GM12865 (cell line): ENCODE data around the gene ACOT13.
A peak's percentile ranks its signal among the peaks of the same experiment; 100 is the strongest.
"Not testable (repeated sequence)": the region's sequence is repeated elsewhere in the genome, so short reads cannot be mapped to it uniquely, and the experiment has no call there.

Experiments used
- DNase-seq: peaks from one replicate; pipeline ENCODE4 v3.0.0; 2010; ENCODE audit warnings: low read depth
- H3K4me3 ChIP-seq: 2 replicates; pipeline ENCODE4 v1.5.1; 2011; ENCODE audit warnings: mild to moderate bottlenecking, low read depth, low read length, control low read depth
- TF ChIP-seq, protein P1 (sequence below): IDR thresholded peaks from 2 replicates; pipeline ENCODE4 v1.5.1; 2011; ENCODE audit warnings: low read length, control low read depth, low read depth, inconsistent platforms; ENCODE audit not compliant: insufficient read depth; ENCODE audit errors: missing control alignments

ACOT13 gene

DNA sequence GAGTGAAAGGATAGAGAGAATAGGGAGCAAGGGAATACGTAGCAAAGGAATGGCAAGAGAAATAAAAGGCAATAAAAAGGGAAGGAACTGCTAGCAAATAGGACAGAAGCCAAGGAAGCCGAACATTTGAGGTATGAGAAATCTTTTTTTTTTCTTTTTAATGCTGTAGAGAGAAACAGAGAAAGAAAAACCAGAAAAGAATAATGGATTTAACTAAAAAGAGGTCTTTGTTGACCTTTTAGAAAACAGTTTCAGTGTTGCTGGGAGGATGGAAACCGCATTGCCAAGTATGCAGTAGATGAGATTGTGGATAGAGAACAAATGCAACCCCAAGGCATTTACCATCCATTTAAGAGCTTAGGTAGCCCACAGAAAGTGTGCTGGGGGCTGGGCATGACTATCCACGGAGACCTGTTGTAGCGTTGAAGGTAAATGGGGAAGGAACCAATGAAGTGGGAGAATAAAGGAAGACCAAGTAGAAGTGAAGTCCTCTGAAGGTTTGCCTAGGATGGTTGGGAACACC lies 75.4 kb downstream of the ACOT13 start:
- TF ChIP-seq, protein P1, sequence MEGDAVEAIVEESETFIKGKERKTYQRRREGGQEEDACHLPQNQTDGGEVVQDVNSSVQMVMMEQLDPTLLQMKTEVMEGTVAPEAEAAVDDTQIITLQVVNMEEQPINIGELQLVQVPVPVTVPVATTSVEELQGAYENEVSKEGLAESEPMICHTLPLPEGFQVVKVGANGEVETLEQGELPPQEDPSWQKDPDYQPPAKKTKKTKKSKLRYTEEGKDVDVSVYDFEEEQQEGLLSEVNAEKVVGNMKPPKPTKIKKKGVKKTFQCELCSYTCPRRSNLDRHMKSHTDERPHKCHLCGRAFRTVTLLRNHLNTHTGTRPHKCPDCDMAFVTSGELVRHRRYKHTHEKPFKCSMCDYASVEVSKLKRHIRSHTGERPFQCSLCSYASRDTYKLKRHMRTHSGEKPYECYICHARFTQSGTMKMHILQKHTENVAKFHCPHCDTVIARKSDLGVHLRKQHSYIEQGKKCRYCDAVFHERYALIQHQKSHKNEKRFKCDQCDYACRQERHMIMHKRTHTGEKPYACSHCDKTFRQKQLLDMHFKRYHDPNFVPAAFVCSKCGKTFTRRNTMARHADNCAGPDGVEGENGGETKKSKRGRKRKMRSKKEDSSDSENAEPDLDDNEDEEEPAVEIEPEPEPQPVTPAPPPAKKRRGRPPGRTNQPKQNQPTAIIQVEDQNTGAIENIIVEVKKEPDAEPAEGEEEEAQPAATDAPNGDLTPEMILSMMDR = no peak
- no peak overlapping the region for H3K4me3 ChIP-seq
- DNase-seq = no peak

DNA sequence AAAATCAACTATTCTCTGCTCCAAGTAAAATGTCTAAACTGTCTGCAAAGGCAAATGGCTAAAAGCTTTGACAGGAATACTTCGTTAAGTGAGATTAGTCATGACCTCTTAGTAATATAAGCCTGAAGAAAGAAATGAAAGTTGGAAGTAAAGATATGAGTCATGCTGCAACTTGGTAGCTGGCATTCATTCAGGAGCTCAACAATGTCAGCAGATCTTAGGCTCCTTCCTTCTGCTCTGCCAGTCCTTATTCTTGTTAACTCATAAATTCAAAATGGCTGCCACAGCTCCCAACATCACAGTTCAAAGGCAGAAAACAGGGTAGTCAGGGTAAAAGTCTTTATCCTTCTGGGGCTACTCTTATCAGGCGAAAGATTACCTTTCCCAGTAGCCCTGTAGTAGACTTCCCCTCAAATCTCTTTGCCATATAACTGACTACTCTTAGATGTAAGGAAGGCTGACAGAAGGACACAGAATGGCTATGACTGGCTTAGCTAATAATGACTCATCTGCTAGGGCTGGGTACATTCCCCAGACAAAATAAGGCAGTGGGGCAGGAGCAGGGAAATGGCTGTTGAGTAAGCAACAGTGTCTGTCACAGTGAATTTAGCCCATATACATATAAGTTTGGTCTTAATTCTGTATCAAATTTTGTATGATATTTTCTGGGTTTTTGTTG lies 76.5 kb downstream of the ACOT13 start:
- TF ChIP-seq, protein P1 = no peak
- no peak overlapping the region; the same call in 1 of the 2 replicates for H3K4me3 ChIP-seq
- DNase-seq = peak; percentile 81

DNA sequence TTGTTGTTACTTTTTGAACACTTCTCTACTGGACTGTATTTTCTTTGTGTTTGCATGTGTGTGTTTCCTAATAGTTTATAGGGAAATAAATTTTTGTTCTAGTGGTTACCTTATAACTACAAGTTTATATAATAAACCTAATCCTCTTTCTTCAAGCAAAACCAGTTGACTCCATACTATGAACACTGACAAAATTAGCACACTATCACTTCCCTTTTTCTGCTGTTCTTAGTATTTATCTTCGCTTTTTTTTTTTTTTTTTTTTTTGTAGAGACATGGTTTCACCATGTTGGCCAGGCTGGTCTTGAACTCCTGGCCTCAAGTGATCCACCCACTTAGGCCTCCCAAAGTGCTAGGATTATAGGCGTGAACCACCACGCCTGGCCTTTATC lies 77.1 kb downstream of the ACOT13 start:
- no peak overlapping the region for H3K4me3 ChIP-seq
- TF ChIP-seq, protein P1 = no peak
- DNase-seq = peak; percentile 55

DNA sequence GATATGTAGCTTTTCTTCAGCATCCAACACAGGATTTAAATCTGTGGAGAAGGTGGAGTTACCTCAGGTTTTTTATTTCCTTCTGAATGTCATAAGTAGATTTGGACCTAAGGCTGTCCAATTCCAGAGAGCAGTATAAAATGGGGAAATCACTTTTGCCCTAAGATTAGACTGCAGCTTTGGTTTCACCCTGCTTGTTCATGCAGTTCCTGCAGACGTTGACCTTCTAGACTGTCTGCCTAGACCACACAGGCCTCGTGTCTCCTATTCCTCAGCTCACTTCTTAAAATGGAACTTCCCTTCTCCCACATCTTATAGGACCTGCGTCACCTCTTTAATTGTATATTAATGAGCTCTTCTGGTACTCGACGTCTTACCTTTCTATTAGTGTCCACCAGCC lies 78.0 kb downstream of the ACOT13 start:
- H3K4me3 ChIP-seq = no peak overlapping the region

DNA sequence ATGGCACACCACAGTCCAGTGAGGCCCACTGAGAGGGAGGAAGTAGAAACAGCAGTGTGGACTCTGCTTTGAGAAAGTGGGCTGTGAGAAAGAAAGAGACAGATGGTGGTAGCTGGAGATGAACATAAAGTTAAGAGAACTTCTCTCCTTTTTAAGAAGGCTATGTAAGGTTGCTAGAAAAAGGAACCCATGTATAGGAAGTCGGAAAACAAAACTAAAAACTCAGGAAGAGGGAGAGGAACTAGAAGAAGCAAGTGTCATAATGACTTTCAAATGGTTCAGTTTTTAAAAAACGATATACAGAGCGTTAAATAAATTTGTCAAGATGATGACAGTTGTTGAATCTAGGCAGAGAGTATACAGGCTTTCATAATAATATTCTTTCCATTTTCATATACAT lies 82.4 kb downstream of the ACOT13 start:
- TF ChIP-seq, protein P1 = no peak
- no peak overlapping the region for H3K4me3 ChIP-seq
- no peak for DNase-seq

More for the DNA sequence above, 78.0 kb downstream of the ACOT13 start:
- DNase-seq = no peak
- TF ChIP-seq, protein P1 = no peak

DNA sequence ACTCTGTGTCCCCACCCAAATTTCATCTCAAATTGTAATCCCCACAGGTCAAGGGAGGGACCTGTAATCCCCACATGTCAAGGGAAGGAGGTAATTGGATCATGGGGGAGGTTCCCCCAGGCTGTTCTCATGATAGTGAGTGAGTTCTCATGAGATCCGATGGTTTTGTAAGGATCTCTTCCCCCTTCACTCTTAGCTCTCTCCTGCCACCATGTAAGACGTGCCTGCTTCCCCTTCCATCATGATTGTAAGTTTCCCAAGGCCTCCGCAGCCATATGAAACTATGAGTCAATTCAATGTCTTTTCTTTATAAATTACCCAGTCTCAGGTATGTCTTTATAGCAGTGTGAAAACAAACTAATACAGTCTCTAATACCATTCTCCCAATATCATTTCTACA lies 84.0 kb downstream of the ACOT13 start:
- DNase-seq, H3K4me3 ChIP-seq: not testable (repeated sequence)

DNA sequence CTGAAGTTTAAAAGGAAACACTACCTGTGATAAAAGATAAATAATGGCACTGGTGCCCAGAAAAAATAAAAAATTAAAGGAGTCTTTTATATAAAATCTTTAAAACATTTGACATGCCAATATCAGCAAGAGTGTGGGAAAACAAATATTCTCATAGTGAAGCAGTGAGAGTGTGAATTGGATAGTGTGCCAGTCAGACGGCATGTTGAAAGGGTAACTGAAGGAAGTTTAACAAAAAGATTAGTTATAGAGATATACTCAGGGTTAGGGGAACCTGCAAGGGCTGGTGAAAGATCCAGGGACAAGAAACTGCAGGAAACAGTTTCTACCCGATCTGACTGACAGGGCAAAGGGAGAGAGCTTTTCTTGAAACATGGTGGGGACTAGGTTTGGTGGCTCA lies 85.6 kb downstream of the ACOT13 start:
- no peak overlapping the region for H3K4me3 ChIP-seq
- DNase-seq = no peak
- TF ChIP-seq, protein P1 = no peak
